GM12878 (cell line): ENCODE measurements around the gene MAN2A2. TPM values are rescaled to one million over a fixed set of nuclear protein-coding genes. Genes with fewer than 3 reads are reported as not detected.

Experiments
- CHD2 ChIP-seq: IDR thresholded peaks from 2 replicates; pipeline ENCODE4 v1.6.1; 2011; ENCODE audit warnings: low read depth, low read length, improper control_type of control experiment, borderline replicate concordance
- E2F4 ChIP-seq: IDR thresholded peaks from 2 replicates; pipeline ENCODE4 v1.6.1; 2012; ENCODE audit warnings: low read depth, low read length, improper control_type of control experiment
- EED ChIP-seq: sonication (generic); IDR thresholded peaks from 2 replicates; pipeline ENCODE4 v1.6.1; 2016; ENCODE audit warnings: antibody characterized with exemption, low read depth
- ESRRA ChIP-seq: IDR thresholded peaks from 2 replicates; pipeline ENCODE4 v1.6.1; 2012; ENCODE audit warnings: mild to moderate bottlenecking, low read length, improper control_type of control experiment
- FOS ChIP-seq: IDR thresholded peaks from 3 replicates; pipeline ENCODE4 v1.6.1; 2011; ENCODE audit warnings: borderline replicate concordance; ENCODE audit not compliant: insufficient read length; ENCODE audit errors: extremely low read depth
- FOXM1 ChIP-seq: IDR thresholded peaks from 2 replicates; pipeline ENCODE4 v1.6.1; 2012; ENCODE audit warnings: low read depth, mild to moderate bottlenecking, inconsistent platforms, low read length, moderate library complexity
- HDGF ChIP-seq: fragments of 450-650 bp; IDR thresholded peaks from 2 replicates; pipeline ENCODE4 v1.6.1; 2016; ENCODE audit warnings: antibody characterized with exemption
- IKZF2 ChIP-seq, 2 experiments: fragments of 450-650 bp; IDR thresholded peaks; 2 replicates each; pipeline ENCODE4 v1.6.1; 2017; ENCODE audit warnings: mild to moderate bottlenecking in 2 of 2, moderate library complexity in 2 of 2
- KDM1A ChIP-seq: fragments of 200-600 bp; sonication (generic); IDR thresholded peaks from 2 replicates; pipeline ENCODE4 v1.6.1; 2016; ENCODE audit warnings: borderline replicate concordance
- MXI1 ChIP-seq: fragments of 150-350 bp; IDR thresholded peaks from 2 replicates; pipeline ENCODE4 v1.6.1; 2011; ENCODE audit warnings: low read depth, mild to moderate bottlenecking, inconsistent platforms, low read length, improper control_type of control experiment
- MYB ChIP-seq: fragments of 150-350 bp; IDR thresholded peaks from 2 replicates; pipeline ENCODE4 v1.6.1; 2014; ENCODE audit warnings: mild to moderate bottlenecking, low read depth, low read length, borderline replicate concordance
- NFYB ChIP-seq: IDR thresholded peaks from 2 replicates; pipeline ENCODE4 v1.6.1; 2011; ENCODE audit warnings: low read depth, mild to moderate bottlenecking, low read length, improper control_type of control experiment, moderate library complexity; ENCODE audit not compliant: insufficient read depth
- NKRF ChIP-seq: fragments of 450-650 bp; conservative IDR thresholded peaks from 2 replicates; pipeline ENCODE4 v1.6.1; 2017; ENCODE audit warnings: mild to moderate bottlenecking, moderate library complexity
- RBBP5 ChIP-seq: fragments of 200-600 bp; sonication (generic); conservative IDR thresholded peaks from 2 replicates; pipeline ENCODE4 v1.6.1; 2016
- RELA ChIP-seq: fragments of 450-650 bp; IDR thresholded peaks from 2 replicates; pipeline ENCODE4 v1.8.0; 2014; ENCODE audit warnings: borderline replicate concordance; ENCODE audit not compliant: partially characterized antibody
- SIN3A ChIP-seq: IDR thresholded peaks from 2 replicates; pipeline ENCODE4 v1.6.1; 2012; ENCODE audit warnings: low read depth, low read length, improper control_type of control experiment
- SPI1 ChIP-seq: IDR thresholded peaks from 2 replicates; pipeline ENCODE4 v1.6.1; 2011; ENCODE audit warnings: low read depth, mild to moderate bottlenecking, low read length, moderate library complexity, borderline replicate concordance; ENCODE audit not compliant: insufficient read depth
- STAT1 ChIP-seq: fragments of 450-650 bp; conservative IDR thresholded peaks from 2 replicates; pipeline ENCODE4 v1.6.1; 2014; ENCODE audit warnings: antibody characterized with exemption, mild to moderate bottlenecking
- WRNIP1 ChIP-seq: IDR thresholded peaks from 2 replicates; pipeline ENCODE4 v1.6.1; 2011; ENCODE audit warnings: low read depth, low read length, improper control_type of control experiment, borderline replicate concordance
- ZNF274 ChIP-seq: IDR thresholded peaks from one replicate; pipeline ENCODE4 v1.8.0; 2011; ENCODE audit not compliant: insufficient read length, insufficient read depth
- polyA plus RNA-seq, 11 experiments: library from polyadenylated mRNA; depleted of rRNA in 4 of 11; unstranded in 6 of 11; stranded (reverse) in 5 of 11; fragments of >200 nt; fragmentation: Nextera tagmentation in 4 of 11; fragmentation: Illumina TruSeq in 1 of 11; extraction: Ambion mirVana in 4 of 11; extraction: Trizol in 1 of 11; gene quantifications; 1 replicate in 1 of 11; 2 replicates in 10 of 11; pipeline versions ENCODE4 v1.2.1 to v1.2.3, GENCODE V29; 2011 to 2016; ENCODE audit warnings: inconsistent platforms in 2 of 11, missing spikeins in 2 of 11, low read depth in 1 of 11
- total RNA-seq, 4 experiments: library from RNA; depleted of rRNA in 3 of 4; stranded (reverse); fragments of >200 nt in 3 of 4; fragmentation: Illumina TruSeq in 1 of 4; extraction: Trizol in 1 of 4; gene quantifications; 2 replicates each; pipeline versions ENCODE4 v1.2.1 to v1.2.3, GENCODE V29; 2013 to 2021
- TF ChIP-seq, protein P1 (sequence below): fragments of 450-650 bp; IDR thresholded peaks from 2 replicates; pipeline ENCODE4 v1.6.1; 2017; ENCODE audit warnings: mild to moderate bottlenecking
- TF ChIP-seq, protein P2 (sequence below): IDR thresholded peaks from 2 replicates; pipeline ENCODE4 v1.6.1; 2011; ENCODE audit warnings: borderline replicate concordance, low read depth, mild to moderate bottlenecking, moderate library complexity, low read length; ENCODE audit not compliant: insufficient read depth, poor library complexity, severe bottlenecking
- TF ChIP-seq, protein P3 (sequence below): IDR thresholded peaks from 2 replicates; pipeline ENCODE4 v1.6.1; 2012; ENCODE audit warnings: low read depth, low read length, improper control_type of control experiment

The MAN2A2 gene
- total and polyA plus RNA-seq, 10 of the 15 experiments (the other 5 are each of a cell fraction or from before 2014, with no cell fraction given), result 4.2 to 79.4 (median 23.2) TPM

DNA sequence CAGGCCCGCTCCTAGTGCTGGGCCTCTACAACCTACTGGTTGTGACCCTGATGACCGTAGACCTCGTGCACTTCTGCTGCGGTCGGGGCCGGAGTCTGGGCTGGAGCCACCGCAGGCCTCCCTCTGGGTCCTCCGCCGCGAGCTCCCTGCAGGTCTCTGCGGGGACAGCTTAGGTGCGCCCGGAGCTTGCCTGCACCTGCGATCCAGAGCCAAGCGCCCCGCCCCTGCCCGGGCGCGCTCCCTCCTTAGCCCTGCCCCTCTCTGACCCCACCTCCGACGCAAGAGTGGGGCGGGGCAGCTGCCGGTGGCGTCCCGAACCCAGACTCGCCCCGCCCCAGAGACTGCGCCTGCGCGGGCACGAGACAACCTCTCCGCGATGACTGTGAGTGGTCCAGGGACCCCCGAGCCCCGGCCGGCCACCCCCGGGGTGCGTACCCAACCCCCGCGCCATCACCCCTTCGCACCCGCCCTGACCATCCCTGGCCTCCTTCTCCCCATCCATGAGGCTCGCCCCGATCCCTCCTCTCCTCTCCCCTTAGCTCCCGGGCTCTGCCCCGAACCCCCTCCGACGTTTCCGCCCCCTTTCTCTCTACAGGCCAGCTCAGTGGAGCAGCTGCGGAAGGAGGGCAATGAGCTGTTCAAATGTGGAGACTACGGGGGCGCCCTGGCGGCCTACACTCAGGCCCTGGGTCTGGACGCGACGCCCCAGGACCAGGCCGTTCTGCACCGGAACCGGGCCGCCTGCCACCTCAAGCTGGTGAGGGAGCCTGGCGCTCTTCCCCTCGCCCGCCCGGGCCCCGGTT, 32.0 kb downstream of the MAN2A2 start, which contains the start of gene UNC45A (continued):
- no peak for TF ChIP-seq FOS
- TF ChIP-seq KDM1A, result no peak
- no peak for TF ChIP-seq FOXM1
- no peak for TF ChIP-seq MYB
- 0 out of 2 replicates have a peak, but pooled peaks have one; percentile 13 for TF ChIP-seq NFYB
- no peak for TF ChIP-seq IKZF2 (IDR thresholded peaks at IDR 0.05)
- TF ChIP-seq, protein P1, sequence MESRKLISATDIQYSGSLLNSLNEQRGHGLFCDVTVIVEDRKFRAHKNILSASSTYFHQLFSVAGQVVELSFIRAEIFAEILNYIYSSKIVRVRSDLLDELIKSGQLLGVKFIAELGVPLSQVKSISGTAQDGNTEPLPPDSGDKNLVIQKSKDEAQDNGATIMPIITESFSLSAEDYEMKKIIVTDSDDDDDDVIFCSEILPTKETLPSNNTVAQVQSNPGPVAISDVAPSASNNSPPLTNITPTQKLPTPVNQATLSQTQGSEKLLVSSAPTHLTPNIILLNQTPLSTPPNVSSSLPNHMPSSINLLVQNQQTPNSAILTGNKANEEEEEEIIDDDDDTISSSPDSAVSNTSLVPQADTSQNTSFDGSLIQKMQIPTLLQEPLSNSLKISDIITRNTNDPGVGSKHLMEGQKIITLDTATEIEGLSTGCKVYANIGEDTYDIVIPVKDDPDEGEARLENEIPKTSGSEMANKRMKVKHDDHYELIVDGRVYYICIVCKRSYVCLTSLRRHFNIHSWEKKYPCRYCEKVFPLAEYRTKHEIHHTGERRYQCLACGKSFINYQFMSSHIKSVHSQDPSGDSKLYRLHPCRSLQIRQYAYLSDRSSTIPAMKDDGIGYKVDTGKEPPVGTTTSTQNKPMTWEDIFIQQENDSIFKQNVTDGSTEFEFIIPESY, result no peak
- TF ChIP-seq SIN3A, result no peak; the same call in 1 of the 2 replicates
- no peak for TF ChIP-seq ZNF274
- TF ChIP-seq STAT1, result no peak
- peak; percentile 79 for TF ChIP-seq NKRF
- no peak for TF ChIP-seq WRNIP1
- TF ChIP-seq CHD2, result no peak
- peak; percentile 84; the same call in 1 of the 2 replicates for TF ChIP-seq HDGF
- TF ChIP-seq RELA, result no peak
- 0 out of 2 replicates have a peak, but pooled peaks have one; percentile 13 for TF ChIP-seq EED
- TF ChIP-seq, protein P2, sequence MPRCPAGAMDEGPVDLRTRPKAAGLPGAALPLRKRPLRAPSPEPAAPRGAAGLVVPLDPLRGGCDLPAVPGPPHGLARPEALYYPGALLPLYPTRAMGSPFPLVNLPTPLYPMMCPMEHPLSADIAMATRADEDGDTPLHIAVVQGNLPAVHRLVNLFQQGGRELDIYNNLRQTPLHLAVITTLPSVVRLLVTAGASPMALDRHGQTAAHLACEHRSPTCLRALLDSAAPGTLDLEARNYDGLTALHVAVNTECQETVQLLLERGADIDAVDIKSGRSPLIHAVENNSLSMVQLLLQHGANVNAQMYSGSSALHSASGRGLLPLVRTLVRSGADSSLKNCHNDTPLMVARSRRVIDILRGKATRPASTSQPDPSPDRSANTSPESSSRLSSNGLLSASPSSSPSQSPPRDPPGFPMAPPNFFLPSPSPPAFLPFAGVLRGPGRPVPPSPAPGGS, result no peak
- TF ChIP-seq RBBP5, result no peak
- TF ChIP-seq, protein P3, sequence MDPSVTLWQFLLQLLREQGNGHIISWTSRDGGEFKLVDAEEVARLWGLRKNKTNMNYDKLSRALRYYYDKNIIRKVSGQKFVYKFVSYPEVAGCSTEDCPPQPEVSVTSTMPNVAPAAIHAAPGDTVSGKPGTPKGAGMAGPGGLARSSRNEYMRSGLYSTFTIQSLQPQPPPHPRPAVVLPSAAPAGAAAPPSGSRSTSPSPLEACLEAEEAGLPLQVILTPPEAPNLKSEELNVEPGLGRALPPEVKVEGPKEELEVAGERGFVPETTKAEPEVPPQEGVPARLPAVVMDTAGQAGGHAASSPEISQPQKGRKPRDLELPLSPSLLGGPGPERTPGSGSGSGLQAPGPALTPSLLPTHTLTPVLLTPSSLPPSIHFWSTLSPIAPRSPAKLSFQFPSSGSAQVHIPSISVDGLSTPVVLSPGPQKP, result no peak
- TF ChIP-seq SPI1, result no peak
- no peak for TF ChIP-seq E2F4
- no peak; the same call in 1 of the 2 replicates for TF ChIP-seq MXI1
- TF ChIP-seq ESRRA, result no peak
